Measurements from ENCODE around the gene CTDSPL. TPM values are rescaled to one million over a fixed set of nuclear protein-coding genes. Genes with fewer than 3 reads are reported as not detected.

The CTDSPL gene
- total RNA-seq, 1 donor from 2014 or later, result 43.0 TPM

GRCh38 chr3:37836589-37836988 lies 25.1 kb upstream of the CTDSPL start:
- peak; percentile 0 for DNase-seq (ENCODE audit: low spot score)
- Mint-ChIP-seq H3K4me3 (no peak overlapping the region), H3K36me3 (peaks cover 13% of the 10 kb centered on the region), H3K27ac (no peak overlapping the region), H3K9me3 (no peaks in the 10 kb centered on the region), H3K27me3 (ENCODE audit: insufficient read depth, low read depth) (no peaks in the 10 kb centered on the region), H3K4me1 (peaks cover 3% of the 10 kb centered on the region)
- Histone ChIP-seq H3K4me2 (no peak overlapping the region), H3K9me3 (ENCODE audit: low read depth) (no peaks in the 10 kb centered on the region), H3K4me3 (no peak overlapping the region), H2AFZ (replicated peaks) (no peak overlapping the region), H4K20me1 (ENCODE audit: low read depth) (no peaks in the 10 kb centered on the region), H3K27ac (no peak overlapping the region), H3K9ac (no peak overlapping the region), H3K79me2 (ENCODE audit: low read depth) (no peaks in the 10 kb centered on the region), H3K27me3 (no peaks in the 10 kb centered on the region), H3K36me3 (no peaks in the 10 kb centered on the region), H3K4me1 (no peaks in the 10 kb centered on the region), H3F3A (ENCODE audit: low read depth) (no peaks in the 10 kb centered on the region)
- TF ChIP-seq, protein P1, sequence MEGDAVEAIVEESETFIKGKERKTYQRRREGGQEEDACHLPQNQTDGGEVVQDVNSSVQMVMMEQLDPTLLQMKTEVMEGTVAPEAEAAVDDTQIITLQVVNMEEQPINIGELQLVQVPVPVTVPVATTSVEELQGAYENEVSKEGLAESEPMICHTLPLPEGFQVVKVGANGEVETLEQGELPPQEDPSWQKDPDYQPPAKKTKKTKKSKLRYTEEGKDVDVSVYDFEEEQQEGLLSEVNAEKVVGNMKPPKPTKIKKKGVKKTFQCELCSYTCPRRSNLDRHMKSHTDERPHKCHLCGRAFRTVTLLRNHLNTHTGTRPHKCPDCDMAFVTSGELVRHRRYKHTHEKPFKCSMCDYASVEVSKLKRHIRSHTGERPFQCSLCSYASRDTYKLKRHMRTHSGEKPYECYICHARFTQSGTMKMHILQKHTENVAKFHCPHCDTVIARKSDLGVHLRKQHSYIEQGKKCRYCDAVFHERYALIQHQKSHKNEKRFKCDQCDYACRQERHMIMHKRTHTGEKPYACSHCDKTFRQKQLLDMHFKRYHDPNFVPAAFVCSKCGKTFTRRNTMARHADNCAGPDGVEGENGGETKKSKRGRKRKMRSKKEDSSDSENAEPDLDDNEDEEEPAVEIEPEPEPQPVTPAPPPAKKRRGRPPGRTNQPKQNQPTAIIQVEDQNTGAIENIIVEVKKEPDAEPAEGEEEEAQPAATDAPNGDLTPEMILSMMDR (IDR thresholded peaks at IDR 0.05), result no peak
- TF ChIP-seq EZH2phosphoT487 (IDR thresholded peaks at IDR 0.05), result no peak
- no peak for TF ChIP-seq EZH2 (IDR thresholded peaks at IDR 0.05)

DNA sequence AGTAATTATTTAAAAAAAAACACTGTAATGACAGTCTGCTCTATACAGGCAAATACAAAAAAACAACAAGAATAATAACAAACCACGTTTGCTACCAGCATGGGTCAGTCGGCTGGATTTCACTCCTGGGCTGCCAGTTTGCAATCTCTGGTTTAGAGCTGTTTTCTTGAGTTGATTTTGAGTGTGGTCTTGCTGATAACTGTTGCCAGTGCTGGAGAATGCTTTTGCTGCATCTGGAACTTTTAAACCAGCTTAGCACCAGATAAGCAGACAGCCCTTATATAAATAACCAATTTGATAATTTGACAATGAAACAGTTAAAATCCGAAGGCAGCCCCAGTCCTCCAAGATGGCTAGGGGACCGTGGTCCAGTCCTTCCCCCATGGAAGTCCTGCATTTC lies 14.0 kb upstream of the CTDSPL start:
- Histone ChIP-seq H4K20me1 (ENCODE audit: low read depth) (no peaks in the 10 kb centered on the region), H3K4me2 (no peak overlapping the region), H3K27ac (no peak overlapping the region), H3K36me3 (no peaks in the 10 kb centered on the region), H3F3A (ENCODE audit: low read depth) (no peaks in the 10 kb centered on the region), H3K27me3 (no peaks in the 10 kb centered on the region), H3K79me2 (ENCODE audit: low read depth) (no peaks in the 10 kb centered on the region), H3K9ac (no peak overlapping the region), H3K4me3 (no peak overlapping the region), H3K4me1 (no peaks in the 10 kb centered on the region), H3K9me3 (ENCODE audit: low read depth) (no peaks in the 10 kb centered on the region), H2AFZ (replicated peaks) (no peak overlapping the region)
- Mint-ChIP-seq H3K36me3 (peaks cover 16% of the 10 kb centered on the region), H3K4me3 (no peak overlapping the region), H3K27me3 (ENCODE audit: insufficient read depth, low read depth) (peaks cover 2% of the 10 kb centered on the region), H3K9me3 (peaks cover 3% of the 10 kb centered on the region), H3K27ac (no peak overlapping the region), H3K4me1 (no peaks in the 10 kb centered on the region)
- TF ChIP-seq, protein P1 (IDR thresholded peaks at IDR 0.05), result no peak
- TF ChIP-seq EZH2 (IDR thresholded peaks at IDR 0.05) (no peak), EZH2phosphoT487 (IDR thresholded peaks at IDR 0.05) (no peak)
- DNase-seq (ENCODE audit: low spot score), result no peak

GRCh38 chr3:37849146-37849923 lies 12.3 kb upstream of the CTDSPL start:
- Histone ChIP-seq H3K27ac (no peak overlapping the region), H3F3A (ENCODE audit: low read depth) (no peaks in the 10 kb centered on the region), H4K20me1 (ENCODE audit: low read depth) (no peaks in the 10 kb centered on the region), H2AFZ (replicated peaks) (no peak overlapping the region), H3K79me2 (ENCODE audit: low read depth) (no peaks in the 10 kb centered on the region), H3K4me2 (no peak overlapping the region), H3K4me1 (no peaks in the 10 kb centered on the region), H3K36me3 (no peaks in the 10 kb centered on the region), H3K9ac (no peak overlapping the region), H3K27me3 (no peaks in the 10 kb centered on the region), H3K9me3 (ENCODE audit: low read depth) (no peaks in the 10 kb centered on the region), H3K4me3 (no peak overlapping the region)
- H3K27ac Mint-ChIP-seq, result no peak overlapping the region
- TF ChIP-seq EZH2phosphoT487 (IDR thresholded peaks at IDR 0.05) (no peak), EZH2 (IDR thresholded peaks at IDR 0.05) (no peak)
- TF ChIP-seq, protein P1 (IDR thresholded peaks at IDR 0.05), result no peak
- H3K9me3 Mint-ChIP-seq, result no peaks in the 10 kb centered on the region
- no peak for DNase-seq (ENCODE audit: low spot score)
- no peaks in the 10 kb centered on the region for H3K4me1 Mint-ChIP-seq
- H3K4me3 Mint-ChIP-seq, result no peak overlapping the region
- peaks cover 2% of the 10 kb centered on the region for H3K27me3 Mint-ChIP-seq (ENCODE audit: insufficient read depth, low read depth)
- peaks cover 12% of the 10 kb centered on the region for H3K36me3 Mint-ChIP-seq

All from neural progenitor cell (in vitro differentiated cells).